ENCODE results near the gene CERS5.

DNA sequence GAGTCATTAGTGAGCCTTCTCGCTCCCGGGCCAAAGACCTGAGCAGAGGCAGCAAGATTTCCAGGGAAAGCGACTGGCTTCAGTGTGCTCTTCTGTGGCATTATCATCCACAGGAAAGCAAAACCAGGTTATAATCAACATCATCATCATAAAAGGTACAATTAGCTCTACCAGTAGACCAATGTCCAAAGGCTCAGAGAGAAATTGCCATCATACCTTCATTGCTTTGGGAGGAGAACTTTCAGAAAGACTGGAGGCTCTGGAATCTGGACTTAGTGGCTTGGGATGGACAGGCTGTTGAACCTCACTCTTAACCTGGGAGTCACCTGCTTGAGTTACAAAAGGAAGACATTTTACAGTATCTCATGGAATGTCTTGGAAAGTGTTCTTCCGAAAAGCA lies 25.1 kb upstream of the CERS5 start:
- TF ChIP-seq POLR2A (IDR thresholded peaks at IDR 0.05): no peak
- TF ChIP-seq, protein P1, sequence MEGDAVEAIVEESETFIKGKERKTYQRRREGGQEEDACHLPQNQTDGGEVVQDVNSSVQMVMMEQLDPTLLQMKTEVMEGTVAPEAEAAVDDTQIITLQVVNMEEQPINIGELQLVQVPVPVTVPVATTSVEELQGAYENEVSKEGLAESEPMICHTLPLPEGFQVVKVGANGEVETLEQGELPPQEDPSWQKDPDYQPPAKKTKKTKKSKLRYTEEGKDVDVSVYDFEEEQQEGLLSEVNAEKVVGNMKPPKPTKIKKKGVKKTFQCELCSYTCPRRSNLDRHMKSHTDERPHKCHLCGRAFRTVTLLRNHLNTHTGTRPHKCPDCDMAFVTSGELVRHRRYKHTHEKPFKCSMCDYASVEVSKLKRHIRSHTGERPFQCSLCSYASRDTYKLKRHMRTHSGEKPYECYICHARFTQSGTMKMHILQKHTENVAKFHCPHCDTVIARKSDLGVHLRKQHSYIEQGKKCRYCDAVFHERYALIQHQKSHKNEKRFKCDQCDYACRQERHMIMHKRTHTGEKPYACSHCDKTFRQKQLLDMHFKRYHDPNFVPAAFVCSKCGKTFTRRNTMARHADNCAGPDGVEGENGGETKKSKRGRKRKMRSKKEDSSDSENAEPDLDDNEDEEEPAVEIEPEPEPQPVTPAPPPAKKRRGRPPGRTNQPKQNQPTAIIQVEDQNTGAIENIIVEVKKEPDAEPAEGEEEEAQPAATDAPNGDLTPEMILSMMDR (IDR thresholded peaks at IDR 0.05): no peak

Measured in esophagus squamous epithelium (tissue), 4 donors.